Kidney epithelial cell (primary cell): Measurements from ENCODE around the gene ERAP2. TPM values are rescaled to one million over a fixed set of nuclear protein-coding genes. Genes with fewer than 3 reads are reported as not detected.

ENCODE experiments used
- DNase-seq: peaks from one replicate; pipeline ENCODE4 v3.0.0-alpha.2; 2010; ENCODE audit warnings: low read depth
- H3K27me3 ChIP-seq: 2 replicates; pipeline ENCODE4 v1.6.0; 2011; ENCODE audit warnings: low read length; ENCODE audit not compliant: control insufficient read depth, insufficient read depth
- H3K36me3 ChIP-seq: 2 replicates; pipeline ENCODE4 v1.5.1; 2011; ENCODE audit warnings: low read length; ENCODE audit not compliant: control insufficient read depth, insufficient read depth
- H3K4me3 ChIP-seq: 2 replicates; pipeline ENCODE4 v1.5.1; 2011; ENCODE audit warnings: low read depth, mild to moderate bottlenecking, control low read depth, low read length
- total RNA-seq: library from RNA; depleted of rRNA; stranded (reverse); fragments of >200 nt; gene quantifications from 2 replicates; pipeline ENCODE4 v1.2.3, GENCODE V29; 2015
- TF ChIP-seq, protein P1 (sequence below): IDR thresholded peaks from 2 replicates; pipeline ENCODE4 v1.5.1; 2011; ENCODE audit warnings: mild to moderate bottlenecking, moderate library complexity, low read length, control low read depth, inconsistent platforms; ENCODE audit not compliant: insufficient read depth, poor library complexity, severe bottlenecking

ERAP2 gene
- total RNA-seq, 1 donor from 2014 or later = 19.1 TPM

DNA sequence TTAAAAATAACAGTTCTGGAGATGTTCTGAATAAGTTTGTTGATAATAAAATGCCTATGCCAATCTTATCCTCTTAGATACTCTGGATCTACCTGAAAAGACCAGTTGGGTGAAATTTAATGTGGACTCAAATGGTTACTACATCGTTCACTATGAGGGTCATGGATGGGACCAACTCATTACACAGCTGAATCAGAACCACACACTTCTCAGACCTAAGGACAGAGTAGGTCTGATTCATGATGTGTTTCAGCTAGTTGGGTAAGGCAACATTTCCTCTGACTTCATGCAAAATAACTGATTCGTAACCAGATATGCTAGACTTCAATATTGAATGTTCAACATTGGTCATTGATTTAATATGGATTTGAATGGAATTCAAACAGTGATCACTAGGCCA lies 27.0 kb downstream of the ERAP2 start:
- Histone ChIP-seq H3K4me3 (no peak overlapping the region), H3K36me3 (peaks cover 1% of the 10 kb centered on the region), H3K27me3 (no peaks in the 10 kb centered on the region)
- no peak for DNase-seq
- TF ChIP-seq, protein P1, sequence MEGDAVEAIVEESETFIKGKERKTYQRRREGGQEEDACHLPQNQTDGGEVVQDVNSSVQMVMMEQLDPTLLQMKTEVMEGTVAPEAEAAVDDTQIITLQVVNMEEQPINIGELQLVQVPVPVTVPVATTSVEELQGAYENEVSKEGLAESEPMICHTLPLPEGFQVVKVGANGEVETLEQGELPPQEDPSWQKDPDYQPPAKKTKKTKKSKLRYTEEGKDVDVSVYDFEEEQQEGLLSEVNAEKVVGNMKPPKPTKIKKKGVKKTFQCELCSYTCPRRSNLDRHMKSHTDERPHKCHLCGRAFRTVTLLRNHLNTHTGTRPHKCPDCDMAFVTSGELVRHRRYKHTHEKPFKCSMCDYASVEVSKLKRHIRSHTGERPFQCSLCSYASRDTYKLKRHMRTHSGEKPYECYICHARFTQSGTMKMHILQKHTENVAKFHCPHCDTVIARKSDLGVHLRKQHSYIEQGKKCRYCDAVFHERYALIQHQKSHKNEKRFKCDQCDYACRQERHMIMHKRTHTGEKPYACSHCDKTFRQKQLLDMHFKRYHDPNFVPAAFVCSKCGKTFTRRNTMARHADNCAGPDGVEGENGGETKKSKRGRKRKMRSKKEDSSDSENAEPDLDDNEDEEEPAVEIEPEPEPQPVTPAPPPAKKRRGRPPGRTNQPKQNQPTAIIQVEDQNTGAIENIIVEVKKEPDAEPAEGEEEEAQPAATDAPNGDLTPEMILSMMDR = no peak

DNA sequence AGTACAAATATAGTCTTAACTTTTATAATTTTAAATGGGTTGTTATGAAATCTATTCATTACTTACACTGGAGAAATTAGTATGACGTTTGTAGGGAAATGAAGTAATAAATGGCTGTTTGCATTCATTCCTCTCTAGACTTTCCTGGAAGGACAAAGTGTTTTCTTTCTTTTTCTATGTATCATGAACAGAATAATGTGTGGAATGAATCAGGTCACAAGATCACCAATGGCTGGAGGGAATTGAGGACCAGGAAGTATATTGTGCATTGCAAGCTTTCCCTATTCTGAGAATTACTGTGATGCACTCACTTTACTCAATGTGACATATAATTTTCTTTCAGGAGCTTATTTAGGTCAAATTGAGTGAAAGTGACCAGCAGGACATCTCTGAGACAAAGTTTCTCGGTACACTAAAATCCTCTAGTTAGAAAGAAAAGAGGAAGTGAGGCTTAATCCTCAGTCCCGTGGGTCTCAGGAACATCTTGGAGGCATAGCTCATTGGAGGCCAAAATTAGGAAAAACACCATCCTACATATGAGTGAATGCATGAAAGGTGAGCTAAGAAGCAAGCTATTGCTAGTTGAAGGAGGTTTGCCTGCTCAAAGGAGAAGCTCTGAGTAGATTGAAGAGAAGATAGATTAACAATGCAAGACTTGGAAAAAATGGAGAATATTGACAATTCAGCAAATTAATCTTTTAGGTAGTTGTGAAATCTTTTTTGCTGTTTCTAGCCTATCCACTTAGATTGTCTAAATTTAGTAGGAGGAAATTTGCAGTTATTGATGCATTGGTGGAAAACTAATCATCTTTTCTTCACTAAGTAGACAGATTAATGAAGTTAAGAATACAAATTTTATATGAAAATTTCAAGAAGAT lies 28.0 kb downstream of the ERAP2 start:
- TF ChIP-seq, protein P1 = no peak
- Histone ChIP-seq H3K27me3 (no peaks in the 10 kb centered on the region), H3K36me3 (peaks cover 1% of the 10 kb centered on the region), H3K4me3 (no peak overlapping the region)
- DNase-seq = no peak

DNA sequence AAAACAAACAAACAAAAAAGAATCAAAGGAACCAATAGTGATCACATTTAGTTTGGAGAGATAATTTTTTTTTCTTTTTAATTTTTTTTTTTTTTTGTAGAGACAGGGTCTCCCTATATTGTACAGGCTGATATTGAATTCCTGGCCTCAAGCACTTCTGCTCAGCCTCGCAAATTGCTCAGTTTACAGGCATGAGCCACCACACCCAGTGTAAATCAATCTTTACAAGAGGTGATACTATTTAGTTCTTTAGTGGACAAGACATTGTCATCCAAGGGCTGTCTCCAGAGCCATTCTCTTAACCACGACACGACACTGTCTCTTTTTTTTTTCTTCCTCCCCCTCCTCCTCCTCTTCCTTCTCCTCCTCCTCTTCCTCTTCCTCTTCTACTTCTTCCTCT lies 29.6 kb downstream of the ERAP2 start:
- TF ChIP-seq, protein P1 = no peak
- no peaks in the 10 kb centered on the region for H3K27me3 ChIP-seq
- H3K36me3 ChIP-seq = peaks cover 1% of the 10 kb centered on the region
- no peak for DNase-seq
- H3K4me3 ChIP-seq = no peak overlapping the region

DNA sequence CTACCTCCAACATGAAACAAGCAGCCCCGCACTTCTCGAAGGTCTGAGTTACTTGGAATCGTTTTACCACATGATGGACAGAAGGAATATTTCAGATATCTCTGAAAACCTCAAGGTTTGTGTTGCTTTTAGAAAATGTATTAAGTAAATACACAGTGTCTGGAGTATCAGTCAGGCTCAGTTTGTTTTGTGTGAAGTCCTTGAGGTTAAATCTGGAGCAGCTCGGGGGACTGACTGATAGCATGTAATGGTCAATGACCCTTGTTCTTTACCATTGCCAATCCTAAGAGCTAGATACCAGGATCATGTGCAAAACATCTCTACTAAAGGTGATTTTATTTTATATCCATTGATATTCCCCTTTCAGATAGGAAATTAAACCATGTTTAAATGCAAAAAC lies 32.7 kb downstream of the ERAP2 start:
- H3K4me3 ChIP-seq = no peak overlapping the region
- TF ChIP-seq, protein P1 = no peak
- DNase-seq = no peak
- no peaks in the 10 kb centered on the region for H3K36me3 ChIP-seq
- H3K27me3 ChIP-seq = no peaks in the 10 kb centered on the region

DNA sequence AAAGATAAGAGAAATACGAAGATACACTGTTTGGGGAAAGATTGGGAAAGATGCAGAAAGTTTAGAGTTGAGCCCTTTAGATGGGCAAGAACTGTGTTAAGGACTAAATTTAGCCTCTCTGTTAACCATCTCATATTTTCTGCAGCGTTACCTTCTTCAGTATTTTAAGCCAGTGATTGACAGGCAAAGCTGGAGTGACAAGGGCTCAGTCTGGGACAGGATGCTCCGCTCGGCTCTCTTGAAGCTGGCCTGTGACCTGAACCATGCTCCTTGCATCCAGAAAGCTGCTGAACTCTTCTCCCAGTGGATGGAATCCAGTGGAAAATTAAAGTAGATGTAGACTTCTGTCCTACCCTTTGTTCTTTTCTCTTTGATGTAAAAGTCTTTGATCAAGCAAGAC lies 33.1 kb downstream of the ERAP2 start:
- Histone ChIP-seq H3K36me3 (no peaks in the 10 kb centered on the region), H3K27me3 (no peaks in the 10 kb centered on the region), H3K4me3 (no peak overlapping the region)
- no peak for DNase-seq
- TF ChIP-seq, protein P1 = no peak

DNA sequence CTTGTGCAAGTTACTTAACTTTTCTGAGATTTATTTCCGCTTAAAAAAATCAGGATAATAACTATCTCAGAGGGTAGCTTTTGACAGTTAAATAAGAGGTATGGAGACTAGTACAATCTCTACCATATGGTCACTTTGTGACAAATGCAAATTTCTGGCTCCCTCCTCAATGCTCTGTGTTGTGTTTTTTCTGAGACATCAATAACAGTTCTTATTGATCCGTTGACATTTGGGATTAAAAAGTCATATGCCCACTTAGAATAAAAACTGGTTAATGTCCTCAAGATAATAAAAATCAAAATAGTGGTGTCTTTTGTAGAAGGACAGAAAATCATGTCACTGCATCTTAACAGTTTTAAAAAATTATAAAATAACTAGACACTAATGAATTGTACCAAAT lies 34.8 kb downstream of the ERAP2 start:
- Histone ChIP-seq H3K4me3 (no peak overlapping the region), H3K27me3 (no peaks in the 10 kb centered on the region), H3K36me3 (no peaks in the 10 kb centered on the region)
- TF ChIP-seq, protein P1 = no peak
- no peak for DNase-seq
